HG02870 (cell line): ENCODE results near the gene PIRT.

Experiments
- ATAC-seq: cut with Tn5 transposase; IDR thresholded peaks from one replicate; pipeline ENCODE4 v1.9.1; 2021; ENCODE audit warnings: mild to moderate bottlenecking, moderate library complexity; ENCODE audit not compliant: unreplicated experiment

PIRT gene

DNA sequence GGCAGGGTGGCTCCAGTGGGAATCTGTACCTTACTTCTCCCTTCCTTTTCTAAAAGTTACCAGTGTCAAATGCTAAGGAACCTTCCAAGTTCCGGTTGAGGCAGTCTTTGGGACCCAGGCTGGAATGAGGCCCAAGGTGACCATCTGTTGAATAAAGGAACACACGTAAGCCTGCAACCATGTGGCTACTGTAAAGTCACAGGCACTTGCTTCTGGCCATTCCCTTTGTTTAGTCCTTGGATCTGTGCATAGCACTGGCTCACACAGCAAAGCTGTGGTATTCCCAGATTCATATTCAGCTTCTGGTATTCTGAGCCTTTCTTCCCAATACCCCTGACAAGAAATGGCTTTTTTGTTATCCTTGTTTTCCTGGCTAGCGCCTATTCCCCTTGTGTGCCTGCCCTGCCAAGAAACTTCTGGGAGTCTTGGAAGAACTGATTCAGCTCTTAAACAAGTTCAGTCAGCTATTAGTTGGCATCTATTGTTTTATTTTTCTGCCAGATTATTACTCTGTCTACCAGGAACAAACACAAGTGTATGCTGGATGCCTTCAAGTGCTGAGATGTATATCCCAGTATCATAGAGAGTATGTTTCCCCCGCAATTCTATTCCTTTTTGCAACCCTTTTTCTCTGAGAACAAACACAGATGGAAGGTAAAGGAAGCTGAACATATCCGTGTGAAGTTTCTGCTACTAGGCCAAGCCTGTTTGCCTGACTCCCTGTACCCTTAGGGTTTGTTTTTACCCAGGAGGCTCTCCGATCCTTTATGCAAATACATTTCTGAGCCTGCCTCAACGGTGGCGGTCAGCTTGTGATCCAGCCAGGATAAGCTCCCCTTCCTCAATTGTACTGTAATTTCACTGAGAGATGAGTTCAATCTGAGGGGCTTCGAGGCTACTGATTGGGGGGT, 47.1 kb downstream of the PIRT start:
- no peak for ATAC-seq

DNA sequence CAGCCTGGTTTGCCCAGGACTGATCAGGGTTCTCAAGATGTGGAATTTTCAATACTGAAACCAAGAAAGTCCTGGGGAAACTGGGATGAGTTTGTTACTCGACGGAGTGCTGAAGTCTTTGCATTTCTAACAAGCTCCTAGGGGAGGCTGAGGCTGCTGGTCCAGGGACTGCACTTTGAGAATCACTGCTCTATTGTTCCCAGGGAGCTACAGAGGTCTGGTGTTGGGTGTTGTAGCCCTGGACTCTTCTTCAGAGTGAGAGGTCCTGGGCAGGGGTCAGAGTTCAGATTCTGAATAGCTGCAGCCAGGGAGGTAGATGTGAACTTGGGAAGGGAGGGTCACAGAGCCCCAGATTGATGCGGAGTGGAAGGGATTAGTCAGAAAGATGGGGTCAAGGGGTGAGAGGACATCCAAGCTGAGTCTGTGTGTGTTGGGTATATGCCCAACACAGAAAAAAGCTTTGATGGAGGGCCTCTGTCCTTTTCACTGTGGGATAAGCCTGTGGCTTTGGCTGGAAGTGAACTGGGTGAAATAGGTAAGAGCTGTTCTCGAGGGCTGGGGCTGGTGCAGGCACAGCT, 48.1 kb downstream of the PIRT start:
- ATAC-seq: no peak

DNA sequence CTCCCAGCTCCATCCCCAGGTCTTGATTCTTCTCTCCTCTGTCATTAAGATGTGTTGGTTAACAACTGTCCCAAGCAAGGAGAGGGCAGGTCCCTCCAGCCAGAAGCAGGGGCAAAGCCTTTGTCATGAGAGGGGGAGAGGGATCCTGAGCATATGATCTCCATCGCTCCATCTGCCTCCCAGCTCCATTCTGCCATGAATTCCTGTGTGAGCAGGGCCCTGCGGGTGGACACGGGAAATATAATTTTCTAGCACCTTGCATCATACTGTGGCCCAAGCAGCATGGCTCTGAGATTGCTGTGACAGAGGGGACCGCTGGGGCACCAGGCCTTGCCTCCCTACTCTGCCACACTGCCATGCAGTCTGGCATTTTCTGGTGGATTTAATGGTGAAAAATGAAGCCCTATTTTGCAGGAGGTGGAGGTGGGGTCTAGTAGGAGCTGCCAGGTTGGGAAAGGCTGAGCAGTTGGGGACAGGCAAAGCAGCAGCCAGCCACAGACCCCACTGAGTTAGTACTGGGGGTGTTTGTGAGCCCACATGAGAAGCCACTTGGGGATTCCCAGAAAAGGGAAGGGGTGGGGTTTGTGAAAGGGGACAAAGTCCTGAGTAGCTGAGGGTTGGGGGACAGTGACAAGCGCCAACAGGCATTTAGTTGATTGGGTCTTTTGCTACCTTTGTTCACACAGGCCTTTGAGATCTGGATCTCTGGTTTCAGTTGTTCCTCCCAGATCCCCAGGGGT, 50.4 kb downstream of the PIRT start:
- ATAC-seq: no peak

GRCh38 chr17:10785295-10785694, 52.6 kb downstream of the PIRT start:
- ATAC-seq: no peak

DNA sequence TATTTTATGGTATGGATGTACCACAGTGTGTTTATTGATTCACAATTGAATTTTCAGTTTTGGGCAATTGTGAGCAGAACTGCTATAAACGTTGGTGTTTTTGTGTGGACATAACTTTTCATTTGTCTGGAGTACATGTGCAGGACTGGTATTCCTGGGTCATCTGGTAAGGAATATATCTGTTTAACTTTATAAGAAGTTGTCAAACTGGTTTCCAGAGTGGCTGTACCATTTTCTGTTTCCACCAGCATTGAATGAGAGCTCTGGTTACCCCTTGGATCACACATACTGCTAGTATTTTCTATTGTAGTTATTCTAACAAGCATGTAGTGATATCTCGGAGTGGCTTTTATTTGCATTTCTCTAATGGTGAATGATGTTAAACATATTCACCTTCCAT, 58.3 kb downstream of the PIRT start:
- ATAC-seq: no peak

GRCh38 chr17:10777890-10778289, 60.0 kb downstream of the PIRT start:
- ATAC-seq: no peak

DNA sequence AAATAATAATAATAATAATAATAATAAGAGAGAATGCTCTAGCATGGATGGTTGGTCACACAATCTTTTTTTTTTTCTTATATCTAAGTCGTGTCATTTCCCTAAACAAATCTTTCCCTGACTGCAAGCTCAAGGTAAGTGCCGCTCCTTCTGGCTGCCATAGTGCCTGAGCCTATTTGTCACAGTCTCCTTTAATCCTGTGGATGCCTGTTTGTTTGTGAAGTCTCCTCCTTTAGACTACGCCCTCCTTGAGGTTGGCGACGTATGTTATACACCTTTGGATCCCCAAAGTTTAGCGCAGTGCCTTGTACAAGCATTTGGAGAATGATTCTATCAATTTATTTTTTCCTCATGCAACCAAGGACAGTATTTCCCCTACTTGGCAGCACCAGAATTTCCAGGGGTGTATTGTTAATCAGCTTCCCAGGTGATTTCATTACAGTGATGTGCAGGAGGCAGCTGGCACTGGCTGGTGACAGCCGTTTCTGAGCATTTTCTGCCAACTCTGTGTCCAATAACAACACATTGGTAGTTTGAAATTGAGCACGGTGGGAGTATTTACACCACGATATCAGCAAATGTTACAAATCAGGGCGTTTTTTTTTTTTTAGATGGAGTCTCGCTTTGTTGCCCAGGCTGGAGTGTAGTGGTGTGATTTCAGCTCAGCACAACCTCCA, 60.6 kb downstream of the PIRT start:
- no peak for ATAC-seq

GRCh38 chr17:10776381-10776780, 61.5 kb downstream of the PIRT start:
- no peak for ATAC-seq

GRCh38 chr17:10775740-10776356, 62.0 kb downstream of the PIRT start:
- ATAC-seq: no peak

DNA sequence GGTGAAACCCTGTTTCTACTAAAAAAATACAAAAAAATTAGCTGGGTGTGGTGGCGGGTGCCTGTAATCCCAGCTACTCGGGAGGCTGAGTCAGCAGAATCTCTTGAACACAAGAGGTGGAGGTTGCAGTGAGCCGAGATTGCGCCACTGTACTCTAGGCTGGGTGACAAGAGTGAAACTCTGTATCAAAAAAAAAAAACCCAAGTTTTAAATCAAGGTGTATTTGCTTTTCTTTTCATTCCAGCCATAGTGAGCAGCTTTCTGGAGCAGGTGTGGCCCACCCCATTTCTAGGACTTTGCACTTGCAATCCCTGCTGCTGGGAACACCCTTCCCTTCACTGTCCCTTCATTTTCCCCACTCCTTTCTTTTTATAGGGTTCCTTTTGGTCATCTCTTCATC, 62.8 kb downstream of the PIRT start:
- ATAC-seq: no peak

GRCh38 chr17:10773391-10773790, 64.5 kb downstream of the PIRT start:
- ATAC-seq: no peak
